GM23338 (cell line): ENCODE data around the gene RPL22.

Experiments used
- CTCF ChIP-seq, 2 experiments: fragments of 200-600 bp in 1 of 2; sonication (generic) in 1 of 2; conservative IDR thresholded peaks; 2 replicates each; pipeline versions ENCODE4 v1.5.1 to v1.6.1; 2016 to 2017; ENCODE audit warnings: antibody characterized with exemption in 2 of 2, low read depth in 2 of 2, mild to moderate bottlenecking in 2 of 2, moderate library complexity in 1 of 2
- EZH2 ChIP-seq: fragments of 200-600 bp; sonication (generic); IDR thresholded peaks from one replicate; pipeline ENCODE4 v1.8.0; 2017; ENCODE audit warnings: antibody characterized with exemption, mild to moderate bottlenecking, low read depth; ENCODE audit not compliant: unreplicated experiment
- POLR2AphosphoS5 ChIP-seq: IDR thresholded peaks from 2 replicates; pipeline ENCODE4 v1.6.1; 2016; ENCODE audit warnings: antibody characterized with exemption, low read depth

- TF ChIP-seq EZH2 = no peak
- no peak for TF ChIP-seq CTCF (conservative IDR thresholded peaks at IDR 0.05; ENCODE audit: low read depth in 2 of 2)
- TF ChIP-seq POLR2AphosphoS5 = no peak
These were observed 32.6 kb downstream of the RPL22 start for GRCh38 chr1:6166655-6167390.
